Spleen (tissue), 7 donors: ENCODE data around the gene FSTL4.

Experiments
- POLR2A ChIP-seq, 3 donors: fragments of 450-650 bp; IDR thresholded peaks; one replicate each; pipeline ENCODE4 v1.5.1; 2017; ENCODE audit warnings: antibody characterized with exemption in 3 of 3, mild to moderate bottlenecking in 1 of 3
- TF ChIP-seq, protein P1 (sequence below), 11 experiments: fragments of 200-600 bp in 7 of 11; fragments of 450-650 bp in 4 of 11; sonication (generic) in 4 of 11; IDR thresholded peaks in 8 of 11; conservative IDR thresholded peaks in 3 of 11; 1 replicate in 7 of 11; 2 replicates in 4 of 11; pipeline versions ENCODE4 v1.4.0 to v1.8.0; 2016 to 2021; ENCODE audit warnings: antibody characterized with exemption in 11 of 11, inconsistent platforms in 4 of 11, mild to moderate bottlenecking in 1 of 11
- donor health status: DM: no; HTN: no; CAD: no; lungs with moderate emphysema.
- donor health status: DM: no; HTN: no; CAD: no.
- donor health status: DM: no; HTN: no; CAD: no.

- TF ChIP-seq, protein P1, sequence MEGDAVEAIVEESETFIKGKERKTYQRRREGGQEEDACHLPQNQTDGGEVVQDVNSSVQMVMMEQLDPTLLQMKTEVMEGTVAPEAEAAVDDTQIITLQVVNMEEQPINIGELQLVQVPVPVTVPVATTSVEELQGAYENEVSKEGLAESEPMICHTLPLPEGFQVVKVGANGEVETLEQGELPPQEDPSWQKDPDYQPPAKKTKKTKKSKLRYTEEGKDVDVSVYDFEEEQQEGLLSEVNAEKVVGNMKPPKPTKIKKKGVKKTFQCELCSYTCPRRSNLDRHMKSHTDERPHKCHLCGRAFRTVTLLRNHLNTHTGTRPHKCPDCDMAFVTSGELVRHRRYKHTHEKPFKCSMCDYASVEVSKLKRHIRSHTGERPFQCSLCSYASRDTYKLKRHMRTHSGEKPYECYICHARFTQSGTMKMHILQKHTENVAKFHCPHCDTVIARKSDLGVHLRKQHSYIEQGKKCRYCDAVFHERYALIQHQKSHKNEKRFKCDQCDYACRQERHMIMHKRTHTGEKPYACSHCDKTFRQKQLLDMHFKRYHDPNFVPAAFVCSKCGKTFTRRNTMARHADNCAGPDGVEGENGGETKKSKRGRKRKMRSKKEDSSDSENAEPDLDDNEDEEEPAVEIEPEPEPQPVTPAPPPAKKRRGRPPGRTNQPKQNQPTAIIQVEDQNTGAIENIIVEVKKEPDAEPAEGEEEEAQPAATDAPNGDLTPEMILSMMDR (IDR thresholded peaks at IDR 0.05 in 8 of 11, conservative IDR thresholded peaks at IDR 0.05 in 3 of 11) = no peak
- no peak for TF ChIP-seq POLR2A (IDR thresholded peaks at IDR 0.05)
Measured at GRCh38 chr5:133415906-133416305, 196.4 kb downstream of the FSTL4 start.
